ENCODE data around the gene DGAT2.
"Not testable (repeated sequence)": the region's sequence is repeated elsewhere in the genome, so short reads cannot be mapped to it uniquely, and the experiment has no call there.

Gene DGAT2

DNA sequence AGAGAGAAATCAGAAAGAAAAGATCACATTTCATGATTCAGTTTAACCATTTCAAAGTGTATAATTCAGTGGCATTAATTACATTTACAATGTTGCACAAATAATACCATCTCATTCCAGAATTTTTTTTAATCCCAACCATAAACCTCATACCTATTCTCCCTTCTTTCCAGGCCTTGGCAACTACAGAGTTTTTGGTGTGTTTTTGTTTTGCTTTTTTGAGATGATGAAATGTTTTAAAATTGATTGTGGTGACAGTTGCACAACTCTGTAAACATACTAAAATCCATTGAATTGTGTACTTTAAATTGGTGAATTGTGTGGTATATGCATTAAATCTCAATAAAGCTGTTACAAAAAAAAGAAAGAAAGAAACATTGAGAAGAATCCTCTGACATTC, 13.6 kb upstream of the DGAT2 start:
- not testable (repeated sequence) for DNase-seq (ENCODE audit: low spot score)

DNA sequence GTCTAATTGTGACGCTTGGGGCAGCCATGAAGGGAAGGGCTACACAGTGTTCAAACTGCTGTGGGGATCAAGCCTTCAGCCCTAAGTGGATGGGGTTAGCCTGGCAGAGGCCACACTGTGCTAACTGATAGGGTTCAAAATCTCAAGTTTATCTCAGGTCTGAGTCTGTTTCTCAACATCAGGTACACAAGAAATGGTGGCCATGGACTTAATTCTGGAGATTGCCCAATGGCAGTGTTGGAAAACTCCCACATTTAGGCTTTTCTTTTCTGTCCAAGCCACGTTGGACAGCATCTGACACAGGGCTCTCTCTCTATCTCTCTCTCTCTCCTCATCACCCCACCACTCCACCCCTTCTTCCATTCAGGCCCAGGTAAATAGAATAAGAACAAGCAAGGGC, 10.9 kb upstream of the DGAT2 start:
- no peak for DNase-seq (ENCODE audit: low spot score)

- DNase-seq (ENCODE audit: low spot score) = no peak
Measured at GRCh38 chr11:75759832-75760231, 8.7 kb upstream of the DGAT2 start.

- no peak for DNase-seq (ENCODE audit: low spot score)
Measured at GRCh38 chr11:75760243-75760642, 8.3 kb upstream of the DGAT2 start.

DNA sequence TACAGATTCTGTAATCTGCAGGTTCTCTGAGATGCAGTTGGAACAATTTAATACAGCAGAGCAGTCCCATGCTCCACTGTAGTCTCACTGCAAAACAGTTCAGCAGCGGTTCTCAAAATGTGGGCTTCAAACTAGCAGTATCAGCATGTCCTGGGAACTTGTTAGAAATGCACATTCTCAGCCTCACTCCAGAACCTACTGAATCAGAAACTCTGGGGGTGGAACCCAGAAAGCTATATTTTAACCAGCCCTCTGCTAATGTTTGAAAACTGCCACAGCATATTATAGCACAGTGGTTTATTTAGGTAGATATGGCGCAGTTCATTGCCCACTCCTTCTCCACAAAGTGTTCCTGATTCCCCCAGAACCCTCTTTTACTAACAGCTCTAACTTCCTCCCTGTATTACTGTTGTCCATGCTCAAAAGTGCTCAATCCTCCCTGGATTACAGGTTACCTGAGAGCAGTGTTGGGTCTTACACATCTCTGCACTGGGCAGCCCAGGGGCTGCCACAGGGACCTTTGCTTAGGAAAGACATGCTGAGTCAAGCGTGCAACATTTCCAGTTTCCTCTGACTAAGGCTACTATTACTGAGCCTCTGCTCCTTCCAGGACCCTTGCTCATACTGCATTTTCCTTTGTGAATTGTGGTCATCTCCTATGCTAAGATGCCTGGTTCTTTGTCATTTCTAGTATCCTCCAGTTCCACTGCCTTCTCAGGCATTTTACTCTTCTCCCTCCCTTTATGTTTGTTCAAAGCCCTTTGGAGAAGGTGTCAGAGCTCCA, 7.7 kb upstream of the DGAT2 start:
- peak; percentile 60 for DNase-seq (ENCODE audit: low spot score)

GRCh38 chr11:75762158-75762557, 6.4 kb upstream of the DGAT2 start:
- DNase-seq (ENCODE audit: low spot score) = no peak

GRCh38 chr11:75762885-75763284, 5.7 kb upstream of the DGAT2 start:
- DNase-seq (ENCODE audit: low spot score) = peak; percentile 60

DNA sequence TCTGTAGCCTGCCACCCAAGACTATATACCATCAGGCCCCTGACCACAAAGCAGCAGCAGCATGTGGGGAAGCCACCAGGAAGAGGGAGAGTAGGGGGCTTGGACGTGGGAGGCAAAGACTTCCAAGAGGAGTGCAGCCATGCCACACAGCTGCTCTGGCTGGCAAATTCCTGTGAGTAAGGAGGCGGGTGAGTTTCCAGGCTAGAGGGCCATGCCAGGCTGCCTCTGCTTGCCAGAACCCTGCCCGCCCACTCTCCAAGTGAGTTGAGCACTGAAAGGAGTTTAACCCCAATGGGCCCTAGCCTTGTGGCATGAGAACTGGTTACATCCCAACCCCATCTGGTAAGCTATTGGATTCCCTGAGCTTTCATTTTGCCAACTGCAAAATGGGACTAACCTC, 4.7 kb upstream of the DGAT2 start:
- no peak for DNase-seq (ENCODE audit: low spot score)

DNA sequence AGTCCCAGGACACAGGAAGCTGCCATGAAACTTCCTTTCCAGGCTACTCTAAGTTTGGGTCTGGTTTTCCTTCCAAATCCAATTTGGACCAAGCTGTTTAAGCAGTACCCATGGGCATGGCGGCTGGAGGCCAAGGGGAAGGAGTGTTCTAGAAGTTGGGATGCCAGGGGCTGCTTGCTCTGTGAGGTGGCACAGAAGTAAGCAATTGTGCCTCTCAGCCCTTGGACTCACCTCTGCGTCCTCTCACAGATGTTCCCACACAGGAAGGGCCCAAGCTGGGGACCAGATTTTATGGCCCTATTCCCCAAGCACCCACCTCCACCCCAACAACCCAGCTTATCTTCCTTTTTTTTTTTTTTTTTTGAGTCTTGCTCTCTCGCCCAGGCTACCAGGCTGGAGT, 3.5 kb upstream of the DGAT2 start:
- no peak for DNase-seq (ENCODE audit: low spot score)

DNA sequence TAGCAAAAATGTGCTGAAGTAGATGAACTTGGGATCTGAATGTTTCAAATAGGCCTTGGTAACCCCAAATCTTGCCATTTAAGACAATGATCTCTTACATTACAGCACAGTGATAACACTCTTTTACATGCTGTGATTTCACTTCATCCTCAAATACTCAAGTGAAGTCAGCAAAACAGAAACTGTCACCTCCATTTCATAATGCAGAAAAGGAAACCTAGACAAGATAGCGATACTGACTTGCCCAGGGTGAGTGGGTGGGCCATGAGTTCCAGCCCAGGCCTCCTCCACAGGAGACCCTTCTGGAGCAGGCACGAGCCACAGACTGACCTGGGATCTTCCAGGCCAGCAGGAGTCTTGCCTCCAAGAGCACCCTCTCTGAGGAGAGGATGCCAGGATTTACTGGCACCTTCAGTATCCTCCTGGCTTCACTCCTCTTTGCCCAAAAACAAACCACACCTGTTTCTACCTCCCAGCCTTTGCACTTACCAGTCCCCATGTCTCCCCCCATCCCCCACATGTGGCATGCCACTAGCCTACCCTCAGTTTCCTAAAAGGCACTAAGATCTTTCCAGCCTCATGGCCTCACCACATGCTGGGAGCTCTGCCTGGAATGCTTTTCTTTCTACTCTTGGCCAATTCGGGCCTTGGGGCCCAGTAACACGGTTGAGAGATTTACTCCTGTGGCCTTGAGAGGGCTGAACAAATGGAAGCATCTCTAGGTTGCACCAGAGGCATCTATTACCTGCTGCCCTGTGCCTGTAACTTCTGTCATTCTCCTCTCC, 1.9 kb upstream of the DGAT2 start:
- no peak for DNase-seq (ENCODE audit: low spot score)

DNA sequence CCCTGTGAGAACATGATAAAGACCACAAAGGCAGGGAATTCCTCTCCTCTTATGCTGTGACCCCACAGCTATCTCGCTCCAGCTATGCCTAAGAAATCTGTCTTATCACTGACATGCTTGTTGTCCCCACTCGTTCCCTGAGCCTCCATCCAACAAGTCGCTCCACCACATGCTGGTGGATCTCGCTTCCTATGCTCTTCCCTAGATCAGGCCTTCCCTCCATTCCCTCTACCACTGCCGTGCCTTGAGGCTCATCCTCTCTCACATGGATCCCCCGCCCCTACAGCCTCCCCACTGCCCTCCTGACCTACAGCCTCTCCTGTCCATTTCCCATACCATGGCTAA, 1.4 kb upstream of the DGAT2 start:
- DNase-seq (ENCODE audit: low spot score) = no peak

- DNase-seq (ENCODE audit: low spot score) = no peak
Measured at GRCh38 chr11:75767793-75768111, 826 bp upstream of the DGAT2 start.

GRCh38 chr11:75768909-75769771, 562 bp downstream of the DGAT2 start:
- no peak for DNase-seq (ENCODE audit: low spot score)

DNA sequence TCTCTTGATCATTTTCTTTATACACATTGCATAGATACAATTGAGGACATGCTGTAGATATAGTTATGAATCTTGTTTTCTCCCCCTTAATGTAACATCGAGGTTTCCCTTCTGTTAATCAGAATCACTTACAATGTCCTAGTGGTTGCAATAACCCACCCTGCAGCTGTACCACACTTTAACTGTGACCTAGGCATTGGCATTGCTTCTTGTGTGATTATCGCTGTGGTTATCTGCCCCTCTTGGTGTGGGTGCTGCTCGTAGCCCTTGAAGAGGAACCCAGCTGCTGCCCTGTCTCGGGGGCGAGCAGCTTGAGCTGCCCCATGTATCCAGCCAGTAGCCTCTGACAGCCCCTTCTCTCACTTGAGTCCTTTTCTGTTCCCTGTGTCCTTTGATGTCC, 1.5 kb downstream of the DGAT2 start:
- no peak for DNase-seq (ENCODE audit: low spot score)

GRCh38 chr11:75771646-75772410, 3.2 kb downstream of the DGAT2 start:
- DNase-seq (ENCODE audit: low spot score) = peak; percentile 74

DNA sequence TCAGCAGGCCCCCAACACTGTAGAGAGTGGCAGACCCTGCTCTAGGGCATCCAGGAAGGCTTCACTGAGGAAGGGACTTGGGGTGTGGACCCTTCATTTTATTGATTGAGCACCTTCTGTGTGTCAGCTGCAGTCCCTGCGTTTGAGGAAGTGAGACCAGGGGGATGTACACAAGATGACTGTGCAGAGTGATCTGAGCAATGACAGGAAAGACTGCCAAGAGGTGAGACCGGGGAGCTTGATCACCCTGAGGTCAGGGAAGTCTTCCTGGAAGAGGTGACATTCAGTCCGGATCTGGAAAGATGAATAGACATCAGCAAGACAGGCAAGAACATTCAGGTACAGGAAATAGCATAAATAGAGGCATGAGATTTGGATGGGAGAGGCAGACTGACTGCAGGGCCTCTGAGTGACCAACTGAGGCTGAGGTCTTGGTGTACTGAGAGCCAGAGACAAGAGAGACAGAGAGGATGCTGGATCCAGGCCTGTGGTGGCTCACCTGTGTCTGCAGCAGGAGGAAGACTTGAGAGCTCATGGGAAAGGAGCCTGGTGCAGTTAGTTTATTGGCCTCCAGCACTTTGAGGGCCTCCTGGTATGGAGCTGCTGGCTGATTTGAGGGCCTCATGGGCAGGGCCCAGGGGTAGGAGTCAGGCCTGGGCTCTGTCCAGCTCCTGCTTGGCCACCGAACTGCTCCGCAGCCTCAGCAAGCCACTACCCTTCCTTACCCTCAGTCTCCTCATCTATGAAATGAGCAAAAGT, 5.2 kb downstream of the DGAT2 start:
- DNase-seq (ENCODE audit: low spot score) = no peak

DNA sequence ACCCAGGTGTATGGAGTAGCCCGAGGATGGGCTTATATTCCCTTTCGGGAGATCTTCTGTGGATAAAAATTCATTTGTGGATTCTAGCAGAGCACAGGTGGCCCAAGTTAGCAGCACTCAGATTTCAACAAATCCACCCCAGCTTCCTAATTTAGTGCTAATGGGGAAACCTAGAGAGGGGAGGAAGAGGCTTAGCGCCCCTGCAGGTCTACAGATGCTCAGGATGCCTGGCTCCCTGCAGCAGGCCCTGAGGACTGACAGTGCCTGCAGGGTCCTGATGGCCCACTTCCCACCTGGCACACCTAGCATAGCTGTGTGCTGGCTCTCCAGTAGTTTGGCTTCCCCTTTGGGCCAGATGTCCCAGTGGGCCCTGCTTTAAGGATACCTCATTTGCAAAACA, 6.5 kb downstream of the DGAT2 start:
- DNase-seq (ENCODE audit: low spot score) = no peak

GRCh38 chr11:75776546-75776945, 8.0 kb downstream of the DGAT2 start:
- DNase-seq (ENCODE audit: low spot score) = no peak

GRCh38 chr11:75777461-75778110, 9.0 kb downstream of the DGAT2 start:
- no peak for DNase-seq (ENCODE audit: low spot score)

- no peak for DNase-seq (ENCODE audit: low spot score)
Measured at GRCh38 chr11:75778962-75779361, 10.4 kb downstream of the DGAT2 start.

- no peak for DNase-seq (ENCODE audit: low spot score)
Measured at GRCh38 chr11:75779960-75780359, 11.4 kb downstream of the DGAT2 start.

All from GM03348 (cell line).